Activated T-cell treated with anti-CD3 and anti-CD28 coated beads for 24 hours (primary cell): Measurements from ENCODE around the gene LOXL3.

Experiments used
- DNase-seq: peaks from one replicate; pipeline ENCODE4 v3.0.0-alpha.2; 2020; ENCODE audit warnings: low read depth

LOXL3 gene

GRCh38 chr2:74526649-74527230, 27.0 kb downstream of the LOXL3 start:
- DNase-seq: no peak

- DNase-seq: no peak
Observed at GRCh38 chr2:74525717-74526648, 27.8 kb downstream of the LOXL3 start, which contains the start of gene DQX1. Gene DQX1 (minus strand): TSS chr2:74526231. CDS start chr2:74525729, 502 bp downstream.

- DNase-seq: no peak
Observed at GRCh38 chr2:74524955-74525716, 28.6 kb downstream of the LOXL3 start.

- DNase-seq: no peak
Observed at GRCh38 chr2:74524005-74524404, 29.7 kb downstream of the LOXL3 start.

GRCh38 chr2:74522516-74522915, 31.2 kb downstream of the LOXL3 start:
- DNase-seq: no peak

- no peak for DNase-seq
Observed at GRCh38 chr2:74516650-74517049, 37.1 kb downstream of the LOXL3 start.

GRCh38 chr2:74515981-74516633, 37.6 kb downstream of the LOXL3 start:
- DNase-seq: peak; percentile 72

GRCh38 chr2:74515271-74515980, 38.3 kb downstream of the LOXL3 start:
- no peak for DNase-seq

GRCh38 chr2:74514368-74515270, 39.1 kb downstream of the LOXL3 start, which contains the start of gene TLX2:
Gene TLX2 (plus strand): TSS chr2:74514450. CDS start chr2:74514807, 357 bp downstream.
- no peak for DNase-seq

GRCh38 chr2:74513605-74514367, 40.0 kb downstream of the LOXL3 start:
- no peak for DNase-seq

GRCh38 chr2:74512744-74513604, 40.8 kb downstream of the LOXL3 start:
- DNase-seq: no peak

GRCh38 chr2:74511104-74511989, 42.4 kb downstream of the LOXL3 start:
- no peak for DNase-seq

- DNase-seq: no peak
Observed at GRCh38 chr2:74510272-74510671, 43.5 kb downstream of the LOXL3 start.

- no peak for DNase-seq
Observed at GRCh38 chr2:74507926-74508520, 45.7 kb downstream of the LOXL3 start.

- peak; percentile 99 for DNase-seq
Observed at GRCh38 chr2:74507145-74507925, 46.4 kb downstream of the LOXL3 start, which contains the start of gene PCGF1. Gene PCGF1 (minus strand): TSS chr2:74507695. CDS start chr2:74507668, 27 bp downstream.
